OCI-LY7 (cell line): ENCODE data around the gene CRIM1. TPM values are rescaled to one million over a fixed set of nuclear protein-coding genes. Genes with fewer than 3 reads are reported as not detected.

Experiments
- BruUV-seq: library from RNA; stranded (reverse); fragments of 400-500 nt; replicated peaks from 2 replicates; lab custom pipeline; 2021; lab: Mats Ljungman, UMichigan
- CTCF ChIA-PET: fragments of 300-600 bp; sonication (Branson Sonifier 250); formaldehyde crosslinking; loops from one replicate; lab custom pipeline; 2022; ENCODE audit warnings: antibody characterized with exemption; ENCODE audit not compliant: unreplicated experiment; lab: Charles Lee
- POLR2A ChIA-PET: fragments of 300-600 bp; sonication (Branson Sonifier 250); formaldehyde crosslinking; loops from one replicate; lab custom pipeline; 2022; ENCODE audit warnings: antibody characterized with exemption; lab: Charles Lee
- DNase-seq: peaks from one replicate; pipeline ENCODE4 v3.0.0-alpha.2; 2015; ENCODE audit warnings: low spot score
- H2AFZ ChIP-seq: fragments of 200-600 bp; sonication (generic), shearing (Covaris generic); 2 replicates; pipeline ENCODE4 v1.6.1; 2014; ENCODE audit warnings: mild to moderate bottlenecking, antibody characterized with exemption, low read length, moderate library complexity
- H3K27ac ChIP-seq: fragments of 200-600 bp; sonication (generic); 2 replicates; pipeline ENCODE4 v1.5.1; 2014; ENCODE audit warnings: mixed run types, low read depth, mild to moderate bottlenecking, moderate library complexity, low read length, inconsistent platforms; ENCODE audit not compliant: poor library complexity, severe bottlenecking
- H3K36me3 ChIP-seq: fragments of 200-600 bp; sonication (generic); 2 replicates; pipeline ENCODE4 v1.6.1; 2014; ENCODE audit warnings: mild to moderate bottlenecking, antibody characterized with exemption, low read length, moderate library complexity, mixed read lengths; ENCODE audit not compliant: insufficient read depth
- H3K4me1 ChIP-seq: fragments of 200-600 bp; sonication (generic); 2 replicates; pipeline ENCODE4 v1.5.1; 2014; ENCODE audit warnings: mild to moderate bottlenecking, low read length; ENCODE audit not compliant: insufficient read depth, poor library complexity, severe bottlenecking
- H3K4me2 ChIP-seq: fragments of 200-600 bp; sonication (generic); 2 replicates; pipeline ENCODE4 v1.6.1; 2014; ENCODE audit warnings: mild to moderate bottlenecking, low read length
- H3K4me3 ChIP-seq: fragments of 200-600 bp; sonication (generic); 2 replicates; pipeline ENCODE4 v1.5.1; 2014; ENCODE audit warnings: mild to moderate bottlenecking, low read depth, low read length; ENCODE audit not compliant: poor library complexity, severe bottlenecking
- H3K79me2 ChIP-seq: fragments of 200-600 bp; sonication (generic); 2 replicates; pipeline ENCODE4 v1.6.1; 2016; ENCODE audit warnings: low read depth, mild to moderate bottlenecking, low read length, moderate library complexity, mixed read lengths; ENCODE audit not compliant: insufficient read depth
- H3K9me2 ChIP-seq: fragments of 200-600 bp; sonication (generic); 2 replicates; pipeline ENCODE4 v1.6.1; 2016; ENCODE audit warnings: mild to moderate bottlenecking, low read length, mixed read lengths; ENCODE audit not compliant: insufficient read depth
- H3K9me3 ChIP-seq: fragments of 200-600 bp; sonication (generic); 2 replicates; pipeline ENCODE4 v1.6.1; 2014; ENCODE audit warnings: mild to moderate bottlenecking, mixed run types, low read length, mixed read lengths
- H4K20me1 ChIP-seq: fragments of 200-600 bp; sonication (generic); 2 replicates; pipeline ENCODE4 v1.6.1; 2014; ENCODE audit warnings: mild to moderate bottlenecking, antibody characterized with exemption, low read length, moderate library complexity, mixed read lengths; ENCODE audit not compliant: insufficient read depth
- EZH2phosphoT487 ChIP-seq: fragments of 200-600 bp; sonication (generic); IDR thresholded peaks from 2 replicates; pipeline ENCODE4 v1.6.1; 2018; ENCODE audit warnings: low read depth, borderline replicate concordance, mild to moderate bottlenecking, mixed run types, antibody characterized with exemption, low read length, moderate library complexity, mixed read lengths
- intact Hi-C: fragments of 100-400 bp; cut with micrococcal nuclease; formaldehyde crosslinking; loops from one replicate; pipeline ENCODE4 v1.10.0; 2022; ENCODE audit not compliant: unreplicated experiment
- total RNA-seq, 2 experiments: library from RNA; depleted of rRNA in 1 of 2; stranded (reverse); fragments of >200 nt in 1 of 2; shearing (Covaris generic) in 1 of 2; gene quantifications; 2 replicates each; pipeline ENCODE4 v1.2.3, GENCODE V29; 2014 to 2022
- TF ChIP-seq, protein P1 (sequence below): fragments of 200-600 bp; sonication (generic); conservative IDR thresholded peaks from 2 replicates; pipeline ENCODE4 v1.5.1; 2014; ENCODE audit warnings: mild to moderate bottlenecking, antibody characterized with exemption, low read length, moderate library complexity, mixed read lengths

The CRIM1 gene
- total RNA-seq, 2 experiments from 2014 or later = 37.0 to 47.4 TPM

- Histone ChIP-seq H3K9me2 (no peaks in the 10 kb centered on the region), H3K36me3 (no peaks in the 10 kb centered on the region; the same call in 1 of the 2 replicates), H3K9me3 (no peaks in the 10 kb centered on the region), H3K4me3 (no peak overlapping the region), H3K27ac (no peak overlapping the region), H4K20me1 (peaks cover 8% of the 10 kb centered on the region; the same call in 1 of the 2 replicates), H3K4me1 (no peaks in the 10 kb centered on the region), H2AFZ (no peak overlapping the region), H3K79me2 (no peaks in the 10 kb centered on the region), H3K4me2 (no peak overlapping the region)
- TF ChIP-seq EZH2phosphoT487 = no peak
- TF ChIP-seq, protein P1, sequence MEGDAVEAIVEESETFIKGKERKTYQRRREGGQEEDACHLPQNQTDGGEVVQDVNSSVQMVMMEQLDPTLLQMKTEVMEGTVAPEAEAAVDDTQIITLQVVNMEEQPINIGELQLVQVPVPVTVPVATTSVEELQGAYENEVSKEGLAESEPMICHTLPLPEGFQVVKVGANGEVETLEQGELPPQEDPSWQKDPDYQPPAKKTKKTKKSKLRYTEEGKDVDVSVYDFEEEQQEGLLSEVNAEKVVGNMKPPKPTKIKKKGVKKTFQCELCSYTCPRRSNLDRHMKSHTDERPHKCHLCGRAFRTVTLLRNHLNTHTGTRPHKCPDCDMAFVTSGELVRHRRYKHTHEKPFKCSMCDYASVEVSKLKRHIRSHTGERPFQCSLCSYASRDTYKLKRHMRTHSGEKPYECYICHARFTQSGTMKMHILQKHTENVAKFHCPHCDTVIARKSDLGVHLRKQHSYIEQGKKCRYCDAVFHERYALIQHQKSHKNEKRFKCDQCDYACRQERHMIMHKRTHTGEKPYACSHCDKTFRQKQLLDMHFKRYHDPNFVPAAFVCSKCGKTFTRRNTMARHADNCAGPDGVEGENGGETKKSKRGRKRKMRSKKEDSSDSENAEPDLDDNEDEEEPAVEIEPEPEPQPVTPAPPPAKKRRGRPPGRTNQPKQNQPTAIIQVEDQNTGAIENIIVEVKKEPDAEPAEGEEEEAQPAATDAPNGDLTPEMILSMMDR = no peak
- ChIA-PET POLR2A (interaction anchor here (0.6 to 1.2 kb wide), 3 partner anchors 16 to 198 kb away, joined by 3 to 4 read pairs (median 4); no protein-coding TSS in a partner anchor), CTCF (interaction anchor here (0.6 kb wide), 1 partner anchor 100 kb away, joined by 3 read pairs; no protein-coding TSS in a partner anchor)
- DNase-seq = no peak
- no TSS peak for BruUV-seq
- intact Hi-C loops = no loop called here
Measured at GRCh38 chr2:36389091-36389564, 33.5 kb downstream of the CRIM1 start.

DNA sequence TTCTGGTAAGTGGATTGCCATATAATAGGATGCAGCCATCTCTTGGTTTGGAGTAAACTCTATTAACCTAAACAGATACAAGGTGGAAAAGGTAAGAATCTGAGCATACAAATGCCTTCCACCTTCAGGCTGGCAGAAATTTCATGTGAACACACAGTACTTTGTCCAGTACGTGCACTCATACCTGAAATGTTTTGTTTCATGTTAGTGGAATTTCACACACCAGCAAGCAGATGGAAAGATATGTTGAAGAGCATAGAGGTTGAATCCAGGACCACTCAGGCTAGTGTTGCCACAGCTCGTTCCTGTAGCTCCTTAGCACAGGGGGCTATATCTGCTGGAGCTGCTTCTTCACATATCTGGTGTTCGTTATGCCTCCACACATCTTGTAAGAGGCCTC, 34.0 kb downstream of the CRIM1 start:
- intact Hi-C loops = no loop called here
- ChIA-PET POLR2A (interaction anchor here (0.6 to 1.2 kb wide), 3 partner anchors 26 to 197 kb away, joined by 3 to 4 read pairs (median 4); no protein-coding TSS in a partner anchor), CTCF (no interaction called here)
- Histone ChIP-seq H3K27ac (no peak overlapping the region), H4K20me1 (peaks cover 8% of the 10 kb centered on the region; the same call in 1 of the 2 replicates), H3K9me3 (no peaks in the 10 kb centered on the region), H3K4me2 (no peak overlapping the region), H3K4me1 (no peaks in the 10 kb centered on the region), H3K9me2 (no peaks in the 10 kb centered on the region), H3K36me3 (no peaks in the 10 kb centered on the region; the same call in 1 of the 2 replicates), H2AFZ (no peak overlapping the region), H3K4me3 (no peak overlapping the region), H3K79me2 (no peaks in the 10 kb centered on the region)
- no TSS peak for BruUV-seq
- DNase-seq = no peak
- TF ChIP-seq EZH2phosphoT487 = no peak
- TF ChIP-seq, protein P1 = no peak
